Activated B cell treated with CpG ODN at 0.5 μM for 24 hours (primary cell): ENCODE data around the gene SPAG17. TPM values are rescaled to one million over a fixed set of nuclear protein-coding genes. Genes with fewer than 3 reads are reported as not detected.

ENCODE experiments used
- ATAC-seq: fragments of 200-7000 bp; cut with Tn5 transposase; one replicate; pipeline ENCODE4 v1.10.0; 2021; ENCODE audit warnings: low read depth, mild to moderate bottlenecking, moderate library complexity
- CTCF ChIA-PET: fragments of 350-600 bp; sonication (Branson Sonifier 250); formaldehyde crosslinking; loops from one replicate; lab custom pipeline; 2021; ENCODE audit warnings: antibody characterized with exemption; lab: Charles Lee
- POLR2A ChIA-PET: fragments of 350-600 bp; sonication (Branson Sonifier 250); formaldehyde crosslinking; loops from one replicate; lab custom pipeline; 2021; ENCODE audit warnings: antibody characterized with exemption; lab: Charles Lee
- DNase-seq: peaks from one replicate; pipeline ENCODE4 v3.0.0; 2022
- H3K27ac Mint-ChIP-seq: one replicate; pipeline ENCODE4 v1.8.0; 2020; ENCODE audit warnings: mixed read lengths
- H3K27me3 Mint-ChIP-seq: one replicate; pipeline ENCODE4 v1.8.0; 2021; ENCODE audit warnings: mixed read lengths
- H3K36me3 Mint-ChIP-seq: one replicate; pipeline ENCODE4 v1.8.0; 2021; ENCODE audit warnings: low read depth, mixed read lengths
- H3K4me1 Mint-ChIP-seq: one replicate; pipeline ENCODE4 v1.8.0; 2021; ENCODE audit warnings: mixed read lengths
- H3K4me3 Mint-ChIP-seq: one replicate; pipeline ENCODE4 v1.8.0; 2020; ENCODE audit warnings: mild to moderate bottlenecking, mixed read lengths
- H3K9me3 Mint-ChIP-seq: one replicate; pipeline ENCODE4 v1.8.0; 2020; ENCODE audit warnings: mixed read lengths
- intact Hi-C: fragments of 100-400 bp; cut with micrococcal nuclease; formaldehyde crosslinking; loops from one replicate; pipeline ENCODE4 v1.15.1; 2024
- total RNA-seq: library from RNA; stranded (reverse); gene quantifications from 2 replicates; pipeline ENCODE4 v1.2.3, GENCODE V29; 2022
- TF ChIP-seq, protein P1 (sequence below): fragments of 200-600 bp; IDR thresholded peaks from one replicate; pipeline ENCODE4 v1.8.0; 2022; ENCODE audit warnings: antibody characterized with exemption, mild to moderate bottlenecking

Gene SPAG17
- total RNA-seq, 1 donor from 2014 or later: not detected

DNA sequence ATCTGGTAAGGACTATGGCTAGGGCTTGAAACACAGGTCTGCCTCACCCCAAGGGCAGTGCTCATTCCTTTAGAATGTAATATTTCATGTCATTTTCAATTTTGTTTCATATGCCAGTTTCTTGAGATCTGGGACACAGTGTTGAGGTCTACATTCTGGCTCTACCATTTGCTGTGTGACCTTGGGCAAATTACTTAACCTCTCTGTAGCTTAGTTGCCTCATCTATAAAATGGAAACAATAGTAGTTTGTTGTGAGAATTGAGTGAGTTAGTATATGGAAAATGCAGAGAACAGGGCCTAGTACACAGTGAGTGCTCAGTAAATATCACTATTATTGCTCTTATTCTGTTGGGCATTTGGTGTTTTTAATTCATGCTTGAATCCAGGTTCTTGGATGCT is 171.1 kb downstream of the SPAG17 start:
- no peak for ATAC-seq
- no peak overlapping the region for H3K4me3 Mint-ChIP-seq
- intact Hi-C loops: no loop called here
- ChIA-PET CTCF (no interaction called here), POLR2A (no interaction called here)
- H3K4me1 Mint-ChIP-seq: no peaks in the 10 kb centered on the region
- no peak for DNase-seq
- H3K36me3 Mint-ChIP-seq: no peaks in the 10 kb centered on the region
- TF ChIP-seq, protein P1, sequence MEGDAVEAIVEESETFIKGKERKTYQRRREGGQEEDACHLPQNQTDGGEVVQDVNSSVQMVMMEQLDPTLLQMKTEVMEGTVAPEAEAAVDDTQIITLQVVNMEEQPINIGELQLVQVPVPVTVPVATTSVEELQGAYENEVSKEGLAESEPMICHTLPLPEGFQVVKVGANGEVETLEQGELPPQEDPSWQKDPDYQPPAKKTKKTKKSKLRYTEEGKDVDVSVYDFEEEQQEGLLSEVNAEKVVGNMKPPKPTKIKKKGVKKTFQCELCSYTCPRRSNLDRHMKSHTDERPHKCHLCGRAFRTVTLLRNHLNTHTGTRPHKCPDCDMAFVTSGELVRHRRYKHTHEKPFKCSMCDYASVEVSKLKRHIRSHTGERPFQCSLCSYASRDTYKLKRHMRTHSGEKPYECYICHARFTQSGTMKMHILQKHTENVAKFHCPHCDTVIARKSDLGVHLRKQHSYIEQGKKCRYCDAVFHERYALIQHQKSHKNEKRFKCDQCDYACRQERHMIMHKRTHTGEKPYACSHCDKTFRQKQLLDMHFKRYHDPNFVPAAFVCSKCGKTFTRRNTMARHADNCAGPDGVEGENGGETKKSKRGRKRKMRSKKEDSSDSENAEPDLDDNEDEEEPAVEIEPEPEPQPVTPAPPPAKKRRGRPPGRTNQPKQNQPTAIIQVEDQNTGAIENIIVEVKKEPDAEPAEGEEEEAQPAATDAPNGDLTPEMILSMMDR: no peak
- H3K9me3 Mint-ChIP-seq: no peaks in the 10 kb centered on the region
- H3K27me3 Mint-ChIP-seq: peaks cover 5% of the 10 kb centered on the region
- no peak overlapping the region for H3K27ac Mint-ChIP-seq

DNA sequence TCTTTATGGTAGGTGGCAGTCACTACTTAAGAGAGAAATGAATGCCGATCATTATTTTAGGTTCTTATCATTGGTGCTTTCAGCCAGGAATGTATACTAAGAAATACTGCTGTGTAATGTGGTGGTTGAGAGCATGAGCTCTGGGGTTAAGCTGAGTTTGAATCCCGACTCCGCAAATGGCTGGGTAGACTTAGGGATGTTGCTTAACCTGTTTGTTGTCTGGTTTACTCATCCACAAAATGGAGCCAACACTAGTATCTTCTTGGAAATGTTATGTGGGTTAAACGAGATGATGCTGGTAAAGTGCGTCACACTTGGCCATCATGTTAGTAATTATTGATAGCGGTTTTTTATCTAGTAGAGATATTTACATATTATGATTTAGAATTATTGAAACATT is 171.7 kb downstream of the SPAG17 start:
- Mint-ChIP-seq H3K9me3 (no peaks in the 10 kb centered on the region), H3K27me3 (peaks cover 5% of the 10 kb centered on the region), H3K4me1 (no peaks in the 10 kb centered on the region), H3K27ac (no peak overlapping the region), H3K4me3 (no peak overlapping the region), H3K36me3 (no peaks in the 10 kb centered on the region)
- ChIA-PET POLR2A (no interaction called here), CTCF (no interaction called here)
- TF ChIP-seq, protein P1: no peak
- intact Hi-C loops: no loop called here
- ATAC-seq (no peak), DNase-seq (no peak)

DNA sequence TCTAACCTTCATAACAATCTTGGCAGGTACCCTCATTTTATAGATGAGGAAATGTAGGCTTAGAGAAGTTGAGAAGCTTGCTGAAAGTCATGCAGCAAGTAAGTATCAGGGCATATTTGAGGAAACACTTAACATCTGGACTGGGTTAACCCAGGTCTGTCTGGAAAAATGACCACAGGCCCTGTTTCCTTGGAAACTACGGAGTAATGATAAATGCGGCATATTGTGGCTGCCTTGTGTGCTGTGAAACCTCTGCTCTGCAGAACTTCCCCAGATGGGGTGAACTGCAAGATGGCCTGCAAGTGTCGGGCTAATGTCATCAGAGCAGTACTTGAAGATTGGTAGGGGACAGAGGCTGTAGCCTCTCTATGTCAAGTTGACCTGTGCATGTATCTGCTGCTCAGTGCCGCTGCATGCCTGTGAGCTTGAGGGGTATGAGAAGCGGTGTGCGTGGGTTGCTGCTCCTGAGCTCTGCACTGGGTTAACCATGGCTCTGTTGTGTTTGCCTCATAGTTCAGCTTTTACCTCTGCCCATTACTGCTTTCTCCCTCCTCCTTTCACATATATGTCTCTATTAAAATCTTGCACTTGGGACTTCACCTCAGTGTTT is 172.4 kb downstream of the SPAG17 start:
- ATAC-seq (no peak), DNase-seq (no peak)
- H3K27me3 Mint-ChIP-seq: peaks cover 6% of the 10 kb centered on the region
- intact Hi-C loops: no loop called here
- no peaks in the 10 kb centered on the region for H3K9me3 Mint-ChIP-seq
- ChIA-PET CTCF (no interaction called here), POLR2A (no interaction called here)
- no peak overlapping the region for H3K27ac Mint-ChIP-seq
- H3K4me1 Mint-ChIP-seq: no peaks in the 10 kb centered on the region
- no peaks in the 10 kb centered on the region for H3K36me3 Mint-ChIP-seq
- H3K4me3 Mint-ChIP-seq: no peak overlapping the region
- TF ChIP-seq, protein P1: no peak

DNA sequence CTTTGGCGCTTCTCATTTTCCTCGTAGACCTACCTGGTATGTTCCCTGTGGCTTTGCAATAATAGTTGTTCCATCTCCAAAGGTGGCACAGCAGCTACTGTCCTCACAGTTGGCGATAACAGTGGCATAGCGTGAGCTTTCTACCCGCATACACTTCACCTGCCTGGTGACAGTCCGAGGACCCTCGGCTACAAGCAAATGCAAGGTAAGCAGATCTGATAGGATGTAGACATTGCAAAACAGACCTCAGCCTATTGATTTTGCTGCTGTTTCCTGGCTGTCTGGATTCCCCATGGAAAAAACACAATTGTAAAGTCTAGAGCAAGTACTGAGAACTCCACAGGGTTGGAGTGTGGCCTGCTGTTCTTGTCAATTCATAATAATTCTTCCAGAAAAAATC is 177.0 kb downstream of the SPAG17 start:
- POLR2A ChIA-PET: no interaction called here
- Mint-ChIP-seq H3K9me3 (peaks cover 4% of the 10 kb centered on the region), H3K27ac (no peak overlapping the region), H3K36me3 (no peaks in the 10 kb centered on the region), H3K27me3 (peaks cover 3% of the 10 kb centered on the region), H3K4me1 (no peaks in the 10 kb centered on the region), H3K4me3 (no peak overlapping the region)
- TF ChIP-seq, protein P1: no peak
- intact Hi-C loops: no loop called here
- ATAC-seq (no peak), DNase-seq (no peak)
- CTCF ChIA-PET: no interaction called here

DNA sequence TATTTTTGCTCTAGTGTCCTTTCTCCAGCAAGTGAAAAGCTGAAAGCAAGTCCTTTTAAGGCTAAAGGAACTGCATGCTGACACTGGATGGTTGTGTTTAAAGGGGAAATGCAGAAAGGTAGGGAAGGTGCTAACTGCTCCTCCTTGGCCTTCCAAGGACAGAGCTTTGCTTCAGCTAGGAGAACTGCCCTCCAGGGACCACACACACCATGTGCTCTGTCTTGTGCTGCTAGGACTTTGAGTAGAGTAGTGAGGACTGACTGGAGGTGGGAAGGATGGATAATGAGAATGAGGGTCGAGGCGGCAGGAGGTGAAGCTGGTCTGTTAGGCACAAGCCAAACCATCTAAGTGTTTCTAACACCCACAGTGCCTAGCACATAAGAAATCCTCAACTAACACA is 177.6 kb downstream of the SPAG17 start:
- no peak for ATAC-seq
- POLR2A ChIA-PET: no interaction called here

More for the DNA sequence above, 177.6 kb downstream of the SPAG17 start:
- Mint-ChIP-seq H3K36me3 (no peaks in the 10 kb centered on the region), H3K9me3 (peaks cover 4% of the 10 kb centered on the region), H3K27me3 (peaks cover 3% of the 10 kb centered on the region), H3K4me3 (no peak overlapping the region), H3K27ac (no peak overlapping the region), H3K4me1 (no peaks in the 10 kb centered on the region)
- TF ChIP-seq, protein P1: no peak
- intact Hi-C loops: no loop called here
- CTCF ChIA-PET: no interaction called here
- no peak for DNase-seq
